Activated naive CD4-positive, alpha-beta T cell treated with anti-CD3 and anti-CD28 coated beads, Interleukin-2, amount 50 U/mL, for 72 hours (primary cell): ENCODE results near the gene DPH7. TPM values are rescaled to one million over a fixed set of nuclear protein-coding genes. Genes with fewer than 3 reads are reported as not detected.
A peak's percentile ranks its signal among the peaks of the same experiment; 100 is the strongest.
"Not testable (repeated sequence)": the region's sequence is repeated elsewhere in the genome, so short reads cannot be mapped to it uniquely, and the experiment has no call there.

Experiments used
- ATAC-seq, 2 donors: fragments of 150-1000 bp; cut with Tn5 transposase; 2 replicates each; pipeline ENCODE4 v1.10.0; 2021; ENCODE audit warnings: mild to moderate bottlenecking in 2 of 2, moderate library complexity in 2 of 2
- DNase-seq, 2 donors: peaks; one replicate each; pipeline ENCODE4 v3.0.0; 2021 to 2022; ENCODE audit warnings: low spot score in 2 of 2
- H3K27ac Mint-ChIP-seq, 2 donors: one replicate each; pipeline ENCODE4 v1.8.0; 2022; ENCODE audit warnings: mild to moderate bottlenecking in 2 of 2, mixed read lengths in 2 of 2
- H3K36me3 Mint-ChIP-seq, 2 donors: one replicate each; pipeline ENCODE4 v1.8.0; 2022; ENCODE audit warnings: mixed read lengths in 2 of 2
- H3K9me3 Mint-ChIP-seq, 2 donors: one replicate each; pipeline ENCODE4 v1.8.0; 2022; ENCODE audit warnings: mixed read lengths in 2 of 2
- total RNA-seq, 2 donors: library from RNA; stranded (reverse); gene quantifications; one replicate each; pipeline ENCODE4 v1.2.3, GENCODE V29; 2022

The DPH7 gene
- total RNA-seq, 2 donors from 2014 or later: 30.1 to 64.7 TPM

- H3K36me3 Mint-ChIP-seq: no peaks in the 10 kb centered on the region
- peak overlapping the region; percentile 68 to 86 for H3K27ac Mint-ChIP-seq
- peak; percentile 68 to 80 for ATAC-seq
- DNase-seq: no peak
- no peaks in the 10 kb centered on the region for H3K9me3 Mint-ChIP-seq
These were observed 33.2 kb upstream of the DPH7 start for GRCh38 chr9:137611623-137612609.

GRCh38 chr9:137610944-137611343 lies 32.2 kb upstream of the DPH7 start:
- DNase-seq (no peak), ATAC-seq (no peak)
- Mint-ChIP-seq H3K36me3 (no peaks in the 10 kb centered on the region), H3K27ac (peak overlapping the region; percentile 68 to 86), H3K9me3 (no peaks in the 10 kb centered on the region)

- DNase-seq (no peak), ATAC-seq (no peak)
- Mint-ChIP-seq H3K36me3 (no peaks in the 10 kb centered on the region), H3K27ac (peak overlapping the region in 1 of 2 donors; percentile 56), H3K9me3 (no peaks in the 10 kb centered on the region)
These were observed 28.6 kb upstream of the DPH7 start for GRCh38 chr9:137607141-137607857.

- no peaks in the 10 kb centered on the region for H3K36me3 Mint-ChIP-seq
- no peaks in the 10 kb centered on the region for H3K9me3 Mint-ChIP-seq
- no peak for DNase-seq
- peak overlapping the region in 1 of 2 donors; percentile 56 for H3K27ac Mint-ChIP-seq
- no peak for ATAC-seq
These were observed 28.0 kb upstream of the DPH7 start for GRCh38 chr9:137606734-137607138.

GRCh38 chr9:137606005-137606621 lies 27.4 kb upstream of the DPH7 start:
- Mint-ChIP-seq H3K27ac (peak overlapping the region in 1 of 2 donors; percentile 56), H3K36me3 (no peaks in the 10 kb centered on the region), H3K9me3 (no peaks in the 10 kb centered on the region)
- DNase-seq (peak in 1 of 2 donors; percentile 37), ATAC-seq (peak in 1 of 2 donors; percentile 2)

- no peaks in the 10 kb centered on the region for H3K36me3 Mint-ChIP-seq
- DNase-seq: peak; percentile 89 to 90
- peak; percentile 87 to 93 for ATAC-seq
- no peaks in the 10 kb centered on the region for H3K9me3 Mint-ChIP-seq
- H3K27ac Mint-ChIP-seq: peak within 1 kb of the TSS in 1 of 2 donors; percentile 56
These were observed 26.6 kb upstream of the DPH7 start, which contains the start of gene ARRDC1 for GRCh38 chr9:137605121-137606004. TSS of gene ARRDC1 (plus strand) at chr9:137605686. CDS start at chr9:137605718, 32 bp downstream.

GRCh38 chr9:137604345-137605086 lies 25.8 kb upstream of the DPH7 start:
- H3K9me3 Mint-ChIP-seq: no peaks in the 10 kb centered on the region
- no peak for ATAC-seq

GRCh38 chr9:137603879-137604278 lies 25.2 kb upstream of the DPH7 start:
- ATAC-seq (no peak), DNase-seq (no peak)
- no peaks in the 10 kb centered on the region for H3K36me3 Mint-ChIP-seq
- no peaks in the 10 kb centered on the region for H3K9me3 Mint-ChIP-seq
- no peak overlapping the region for H3K27ac Mint-ChIP-seq

More at GRCh38 chr9:137604345-137605086, 25.8 kb upstream of the DPH7 start:
- DNase-seq: no peak
- no peaks in the 10 kb centered on the region for H3K36me3 Mint-ChIP-seq
- no peak overlapping the region for H3K27ac Mint-ChIP-seq

GRCh38 chr9:137602661-137603060 lies 23.9 kb upstream of the DPH7 start:
- Mint-ChIP-seq H3K9me3 (no peaks in the 10 kb centered on the region), H3K27ac (peak overlapping the region in 1 of 2 donors; percentile 1), H3K36me3 (no peaks in the 10 kb centered on the region)
- DNase-seq: no peak
- no peak for ATAC-seq

GRCh38 chr9:137598943-137599342 lies 20.2 kb upstream of the DPH7 start:
- Mint-ChIP-seq H3K9me3 (no peaks in the 10 kb centered on the region), H3K27ac (no peak overlapping the region), H3K36me3 (no peaks in the 10 kb centered on the region)
- DNase-seq (no peak), ATAC-seq (no peak)

- ATAC-seq, H3K27ac Mint-ChIP-seq, H3K9me3 Mint-ChIP-seq, DNase-seq, H3K36me3 Mint-ChIP-seq: not testable (repeated sequence)
These were observed 17.9 kb upstream of the DPH7 start for GRCh38 chr9:137596577-137596976.

- Mint-ChIP-seq H3K27ac (no peak overlapping the region), H3K9me3 (no peaks in the 10 kb centered on the region), H3K36me3 (peaks cover 5 to 6% of the 10 kb centered on the region in 2 donors)
- no peak for ATAC-seq
- no peak for DNase-seq
These were observed 14.5 kb upstream of the DPH7 start for GRCh38 chr9:137593176-137593575.

- Mint-ChIP-seq H3K9me3 (no peaks in the 10 kb centered on the region), H3K27ac (no peak overlapping the region), H3K36me3 (peaks cover 6 to 9% of the 10 kb centered on the region in 2 donors)
- DNase-seq (no peak), ATAC-seq (no peak)
These were observed 14.0 kb upstream of the DPH7 start for GRCh38 chr9:137592767-137593166.

- Mint-ChIP-seq H3K9me3 (no peaks in the 10 kb centered on the region), H3K36me3 (peaks cover 6 to 20% of the 10 kb centered on the region in 2 donors), H3K27ac (peak within 1 kb of the TSS; percentile 71 to 96)
- DNase-seq (peak; percentile 93 to 95), ATAC-seq (peak; percentile 96 to 98)
These were observed 12.0 kb upstream of the DPH7 start, which contains the start of gene ZMYND19 for GRCh38 chr9:137590469-137591383. TSS of gene ZMYND19 (minus strand) at chr9:137590512. CDS start at chr9:137590263, 249 bp downstream.
